Cardiac fibroblast (primary cell): Measurements from ENCODE around the gene PTPRN2.

Experiments
- DNase-seq, 2 donors: peaks; one replicate each; pipeline versions ENCODE4 v3.0.0 to v3.0.0-alpha.2; 2010; ENCODE audit warnings: low read depth in 2 of 2
- H3K4me3 ChIP-seq, 2 donors: replicated peaks in 1 of 2; 1 replicate in 1 of 2; 2 replicates in 1 of 2; pipeline ENCODE4 v1.5.1; 2011; ENCODE audit warnings: low read depth in 2 of 2, low read length in 2 of 2, mild to moderate bottlenecking in 2 of 2, moderate library complexity in 1 of 2
- TF ChIP-seq, protein P1 (sequence below): IDR thresholded peaks from one replicate; pipeline ENCODE4 v1.5.1; 2011; ENCODE audit warnings: low read depth, mild to moderate bottlenecking, low read length, inconsistent platforms

Gene PTPRN2

DNA sequence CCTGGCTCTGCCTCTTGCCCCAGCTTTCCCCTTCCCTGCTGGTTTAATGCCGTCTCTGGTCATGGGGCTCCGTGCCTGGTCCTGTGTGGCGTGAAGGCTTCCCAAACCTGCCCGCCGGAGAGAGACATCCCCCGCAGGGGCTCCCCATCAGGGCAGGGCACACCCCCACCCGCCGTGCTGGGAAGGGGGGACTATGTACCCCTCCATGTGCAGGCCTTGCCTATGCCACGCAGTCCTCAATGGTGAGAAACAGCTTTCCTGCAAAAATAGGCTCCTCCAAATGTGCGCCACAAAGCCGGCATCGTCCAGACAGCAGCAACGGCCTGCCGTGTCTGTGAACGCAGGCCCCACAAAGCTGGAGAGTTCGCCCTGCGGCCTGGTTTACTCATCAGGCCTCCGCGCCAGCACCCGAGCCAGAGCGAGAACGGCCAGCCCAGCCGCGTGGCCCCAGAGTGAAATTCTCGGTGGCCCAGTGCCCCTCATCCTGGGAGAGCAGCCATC is 937.4 kb downstream of the PTPRN2 start:
- no peak overlapping the region for H3K4me3 ChIP-seq
- TF ChIP-seq, protein P1, sequence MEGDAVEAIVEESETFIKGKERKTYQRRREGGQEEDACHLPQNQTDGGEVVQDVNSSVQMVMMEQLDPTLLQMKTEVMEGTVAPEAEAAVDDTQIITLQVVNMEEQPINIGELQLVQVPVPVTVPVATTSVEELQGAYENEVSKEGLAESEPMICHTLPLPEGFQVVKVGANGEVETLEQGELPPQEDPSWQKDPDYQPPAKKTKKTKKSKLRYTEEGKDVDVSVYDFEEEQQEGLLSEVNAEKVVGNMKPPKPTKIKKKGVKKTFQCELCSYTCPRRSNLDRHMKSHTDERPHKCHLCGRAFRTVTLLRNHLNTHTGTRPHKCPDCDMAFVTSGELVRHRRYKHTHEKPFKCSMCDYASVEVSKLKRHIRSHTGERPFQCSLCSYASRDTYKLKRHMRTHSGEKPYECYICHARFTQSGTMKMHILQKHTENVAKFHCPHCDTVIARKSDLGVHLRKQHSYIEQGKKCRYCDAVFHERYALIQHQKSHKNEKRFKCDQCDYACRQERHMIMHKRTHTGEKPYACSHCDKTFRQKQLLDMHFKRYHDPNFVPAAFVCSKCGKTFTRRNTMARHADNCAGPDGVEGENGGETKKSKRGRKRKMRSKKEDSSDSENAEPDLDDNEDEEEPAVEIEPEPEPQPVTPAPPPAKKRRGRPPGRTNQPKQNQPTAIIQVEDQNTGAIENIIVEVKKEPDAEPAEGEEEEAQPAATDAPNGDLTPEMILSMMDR: no peak
- no peak for DNase-seq

DNA sequence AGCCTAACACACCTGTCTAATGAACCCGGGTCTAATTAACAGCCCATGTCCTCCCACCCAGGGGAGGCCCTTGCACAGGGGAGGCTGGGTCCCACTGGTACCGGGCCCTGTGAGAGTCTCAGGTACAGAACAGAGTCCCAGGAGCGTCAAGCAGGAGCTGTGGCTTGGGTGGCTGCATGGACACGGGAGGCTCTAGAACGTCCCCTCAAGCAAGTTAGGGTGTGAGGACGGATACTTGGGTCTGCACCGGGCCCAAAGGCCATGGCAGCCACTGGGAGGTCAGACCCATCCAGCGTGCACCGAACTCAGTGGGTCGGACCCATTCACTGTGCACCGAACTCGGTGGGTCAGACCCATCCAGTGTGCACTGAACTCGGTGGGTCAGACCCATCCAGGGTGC is 941.1 kb downstream of the PTPRN2 start:
- H3K4me3 ChIP-seq: no peak overlapping the region
- no peak for DNase-seq
- TF ChIP-seq, protein P1: no peak

DNA sequence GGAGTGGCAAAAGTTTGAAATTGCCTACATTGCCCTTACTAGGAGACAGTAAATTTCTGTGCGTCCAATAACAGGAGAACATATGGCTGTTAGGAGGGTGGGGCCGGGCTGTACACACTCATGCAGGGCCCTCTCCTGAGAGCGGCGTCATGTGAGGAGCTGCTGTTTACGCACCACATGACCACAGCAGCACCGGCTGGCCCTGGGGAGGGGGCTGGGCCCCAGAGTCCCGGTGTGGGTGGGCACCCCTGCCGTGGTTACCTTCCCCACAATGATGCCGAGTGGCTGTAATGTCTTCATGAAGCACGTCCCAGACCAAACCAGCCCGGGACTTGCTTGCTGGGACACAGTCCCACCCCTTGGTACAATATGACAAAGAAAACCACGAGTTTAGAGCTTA is 942.1 kb downstream of the PTPRN2 start:
- no peak overlapping the region for H3K4me3 ChIP-seq
- DNase-seq: no peak
- TF ChIP-seq, protein P1: no peak

DNA sequence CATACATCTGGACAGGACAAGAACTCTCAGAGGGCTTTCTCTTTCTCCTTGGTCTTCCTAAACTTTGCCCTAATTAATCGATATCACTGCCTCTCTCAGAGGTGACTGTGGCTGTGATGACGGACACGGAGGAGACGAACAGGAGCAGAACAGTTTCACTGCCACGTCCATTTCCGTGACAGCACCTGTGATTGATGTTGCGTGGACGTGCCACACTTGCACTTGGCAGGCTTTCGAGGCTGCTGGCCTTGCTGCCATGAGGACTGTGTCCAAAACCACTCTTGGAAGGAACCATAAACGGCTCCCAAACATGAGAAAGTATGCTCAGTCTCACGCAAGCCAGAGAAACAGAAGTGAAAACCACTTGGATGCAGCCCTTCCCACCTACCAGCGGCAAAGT is 942.7 kb downstream of the PTPRN2 start:
- no peak overlapping the region for H3K4me3 ChIP-seq
- DNase-seq: no peak
- TF ChIP-seq, protein P1: no peak

DNA sequence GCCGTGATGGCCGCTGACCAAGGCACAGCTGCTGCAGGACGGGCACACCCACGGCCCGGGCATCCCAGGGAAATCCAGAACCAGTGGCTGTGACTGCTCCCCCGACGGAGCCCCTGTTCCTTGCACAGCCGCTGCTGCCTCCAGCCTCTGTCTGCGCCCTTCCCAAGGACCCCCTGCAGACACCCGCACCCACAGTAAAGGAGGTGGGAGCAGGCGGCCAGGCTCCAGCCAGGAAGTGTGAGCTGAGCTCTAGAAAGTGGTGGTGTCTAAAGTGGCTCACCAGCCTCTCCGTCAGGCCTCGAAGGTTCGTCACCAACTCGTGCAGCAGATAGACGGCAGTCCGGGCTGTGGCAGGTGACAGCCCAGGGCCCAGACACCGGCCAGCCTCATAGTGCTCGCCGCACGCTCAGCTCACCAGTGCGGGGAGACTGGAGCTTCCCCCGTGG is 944.1 kb downstream of the PTPRN2 start:
- no peak for DNase-seq

DNA sequence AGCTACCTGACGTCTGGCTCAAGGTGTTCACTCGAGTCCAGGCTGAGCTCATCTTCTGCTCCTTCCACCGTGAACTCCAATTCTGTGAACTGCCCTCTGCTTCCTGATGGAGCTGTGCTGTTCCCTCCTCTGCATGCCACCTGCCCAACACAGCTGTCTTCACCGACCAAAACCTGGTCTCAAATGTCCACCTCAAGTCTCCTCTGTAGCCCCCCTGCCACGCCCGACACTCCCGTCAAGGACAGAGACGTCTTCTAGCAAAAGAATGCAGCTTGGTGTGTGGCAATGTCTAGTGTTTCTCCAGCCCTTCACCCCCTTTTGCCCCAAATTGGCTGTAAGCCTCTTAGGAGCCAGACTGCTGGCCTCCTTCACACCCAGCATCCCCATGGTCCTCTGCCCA is 945.8 kb downstream of the PTPRN2 start:
- TF ChIP-seq, protein P1: no peak
- no peak for DNase-seq
- no peak overlapping the region for H3K4me3 ChIP-seq

More for the DNA sequence above, 944.1 kb downstream of the PTPRN2 start:
- TF ChIP-seq, protein P1: no peak
- H3K4me3 ChIP-seq: no peak overlapping the region

DNA sequence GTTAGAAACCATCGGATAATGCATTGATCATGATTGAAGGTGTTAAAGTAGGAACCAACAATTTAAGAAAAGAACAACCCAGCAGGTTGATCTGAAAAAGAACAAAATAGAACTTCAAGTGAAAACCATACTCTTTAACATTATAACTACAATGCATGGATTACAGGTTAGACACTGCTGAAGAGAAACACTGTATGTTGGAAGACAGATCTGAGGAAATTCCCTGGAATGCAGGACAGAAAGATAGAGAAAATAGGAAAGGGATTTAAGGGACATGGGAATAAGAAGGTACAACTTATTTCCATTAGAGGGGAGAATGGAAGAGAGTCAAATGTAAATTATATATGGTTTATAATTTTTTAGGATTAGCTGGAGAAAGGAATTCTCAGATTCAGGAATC is 947.5 kb downstream of the PTPRN2 start:
- H3K4me3 ChIP-seq: no peak overlapping the region
- TF ChIP-seq, protein P1: no peak
- DNase-seq: no peak
